Panc1 (cell line): ENCODE measurements around the gene TMEM165.

Source experiments
- CTCF ChIP-seq: fragments of 450-650 bp; IDR thresholded peaks from 2 replicates; pipeline ENCODE4 v1.5.1; 2017; ENCODE audit warnings: mild to moderate bottlenecking
- POLR2AphosphoS5 ChIP-seq: IDR thresholded peaks from 2 replicates; pipeline ENCODE4 v1.6.1; 2012; ENCODE audit warnings: mild to moderate bottlenecking, low read depth, low read length, moderate library complexity
- SIN3A ChIP-seq: IDR thresholded peaks from 2 replicates; pipeline ENCODE4 v1.6.1; 2012; ENCODE audit warnings: low read depth, mild to moderate bottlenecking, low read length, moderate library complexity, borderline replicate concordance; ENCODE audit not compliant: insufficient read depth

GRCh38 chr4:55440786-55441185 is 45.0 kb downstream of the TMEM165 start:
- no peak for TF ChIP-seq CTCF
- no peak for TF ChIP-seq POLR2AphosphoS5
- no peak for TF ChIP-seq SIN3A
